Epidermal melanocyte (primary cell): ENCODE data around the gene ANKS1B.
"Not testable (repeated sequence)": the region's sequence is repeated elsewhere in the genome, so short reads cannot be mapped to it uniquely, and the experiment has no call there.

Experiments used
- DNase-seq: peaks from one replicate; pipeline ENCODE4 v3.0.0; 2011; ENCODE audit warnings: low spot score; ENCODE audit not compliant: insufficient read length

Gene ANKS1B

GRCh38 chr12:99765469-99766114, 219.1 kb downstream of the ANKS1B start:
- DNase-seq = no peak

- DNase-seq = no peak
Measured at GRCh38 chr12:99759444-99759843, 225.3 kb downstream of the ANKS1B start.

- no peak for DNase-seq
Measured at GRCh38 chr12:99758997-99759396, 225.7 kb downstream of the ANKS1B start.

GRCh38 chr12:99752740-99753139, 232.0 kb downstream of the ANKS1B start:
- no peak for DNase-seq

DNA sequence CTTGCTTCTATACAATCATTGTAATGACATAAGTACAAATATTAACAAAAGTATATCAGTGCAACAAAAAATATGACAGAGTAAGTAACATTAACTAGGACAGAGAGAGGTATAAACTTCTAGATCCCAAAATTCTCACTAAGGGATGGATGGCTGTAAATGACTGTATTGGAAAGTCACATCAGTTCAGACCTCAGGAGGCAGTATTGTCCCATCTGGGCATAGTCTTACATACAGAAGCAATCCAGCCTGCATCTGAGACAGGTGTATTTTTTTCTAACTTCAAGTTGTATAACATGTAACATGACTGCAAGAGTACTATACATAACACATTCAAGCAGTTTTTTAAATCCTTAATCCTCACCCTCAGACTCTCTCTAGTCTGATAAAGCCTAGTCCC, 238.2 kb downstream of the ANKS1B start:
- DNase-seq = no peak

DNA sequence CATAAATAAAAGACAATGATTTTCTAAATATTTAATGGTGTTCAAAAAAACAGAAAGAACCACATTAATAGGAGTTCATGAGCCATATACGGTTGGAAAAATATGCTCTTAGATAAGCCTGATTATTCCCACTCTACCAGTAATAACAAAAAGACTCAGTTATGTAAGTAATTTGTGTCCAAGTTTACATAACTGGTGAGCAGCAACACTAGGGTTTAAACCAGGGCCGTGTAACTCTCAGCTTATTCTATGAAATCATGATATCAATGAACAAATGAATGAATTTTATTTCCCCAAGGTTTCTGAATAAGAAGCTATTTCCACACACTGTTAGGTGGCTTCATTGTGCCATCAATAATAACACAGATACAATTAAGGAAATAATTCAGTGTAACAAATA, 238.8 kb downstream of the ANKS1B start:
- no peak for DNase-seq

DNA sequence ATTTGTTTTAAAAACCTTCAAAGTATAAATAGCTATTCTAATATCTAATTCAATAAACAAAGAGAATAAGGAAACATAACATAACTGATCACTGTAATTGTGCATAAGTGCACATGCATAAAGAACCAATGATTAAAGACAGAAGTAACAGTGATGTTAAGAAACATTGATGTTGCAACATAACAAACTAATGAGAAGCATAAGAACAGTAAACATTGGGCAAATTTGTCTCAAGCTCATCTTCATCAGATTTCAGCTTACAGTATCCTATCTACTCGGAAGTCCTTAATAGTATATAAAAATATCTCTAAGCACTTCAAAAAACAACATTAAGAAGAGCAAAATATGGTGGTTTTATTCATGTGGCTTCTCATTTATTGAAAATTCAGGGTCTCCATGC, 239.6 kb downstream of the ANKS1B start:
- no peak for DNase-seq

DNA sequence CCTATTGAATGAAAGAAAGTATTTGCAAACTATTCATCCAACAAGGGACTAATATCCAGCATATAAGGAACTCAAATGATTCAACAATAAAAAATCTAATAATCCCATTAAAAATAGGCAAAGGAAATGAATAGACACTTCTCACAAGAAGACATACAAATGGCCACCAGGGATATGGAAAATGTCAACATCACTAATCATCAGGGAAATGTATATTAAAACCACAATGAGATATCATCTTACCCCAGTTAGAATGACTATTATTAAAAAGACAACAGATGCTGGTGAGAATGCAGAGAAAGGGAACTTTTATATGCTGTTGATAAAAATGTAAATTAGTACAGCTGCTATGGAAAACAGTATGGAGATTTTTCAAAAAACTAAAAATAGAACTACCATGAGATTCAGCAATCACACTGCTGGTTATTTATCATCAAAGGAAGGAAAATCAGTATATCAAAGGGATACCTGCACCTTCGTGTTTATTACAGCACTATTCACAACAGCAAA, 247.9 kb downstream of the ANKS1B start:
- no peak for DNase-seq

DNA sequence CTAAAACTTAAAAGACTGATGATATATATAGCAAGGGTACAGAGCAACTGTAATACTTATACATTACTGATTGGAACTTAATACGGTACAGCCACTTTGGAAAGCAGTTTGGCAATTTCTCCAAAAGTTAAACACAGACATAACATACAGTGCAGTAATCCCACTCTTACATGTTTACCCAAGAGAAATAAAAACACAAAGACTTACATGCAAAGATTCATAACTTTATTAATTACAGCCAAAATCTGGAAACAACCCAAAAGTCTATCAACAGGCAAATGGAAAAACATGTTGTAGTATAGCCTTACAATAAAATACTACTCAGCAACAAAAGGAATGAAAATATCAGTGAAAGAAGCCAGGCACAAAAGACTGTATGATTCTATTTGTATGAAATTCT, 252.6 kb downstream of the ANKS1B start:
- no peak for DNase-seq

DNA sequence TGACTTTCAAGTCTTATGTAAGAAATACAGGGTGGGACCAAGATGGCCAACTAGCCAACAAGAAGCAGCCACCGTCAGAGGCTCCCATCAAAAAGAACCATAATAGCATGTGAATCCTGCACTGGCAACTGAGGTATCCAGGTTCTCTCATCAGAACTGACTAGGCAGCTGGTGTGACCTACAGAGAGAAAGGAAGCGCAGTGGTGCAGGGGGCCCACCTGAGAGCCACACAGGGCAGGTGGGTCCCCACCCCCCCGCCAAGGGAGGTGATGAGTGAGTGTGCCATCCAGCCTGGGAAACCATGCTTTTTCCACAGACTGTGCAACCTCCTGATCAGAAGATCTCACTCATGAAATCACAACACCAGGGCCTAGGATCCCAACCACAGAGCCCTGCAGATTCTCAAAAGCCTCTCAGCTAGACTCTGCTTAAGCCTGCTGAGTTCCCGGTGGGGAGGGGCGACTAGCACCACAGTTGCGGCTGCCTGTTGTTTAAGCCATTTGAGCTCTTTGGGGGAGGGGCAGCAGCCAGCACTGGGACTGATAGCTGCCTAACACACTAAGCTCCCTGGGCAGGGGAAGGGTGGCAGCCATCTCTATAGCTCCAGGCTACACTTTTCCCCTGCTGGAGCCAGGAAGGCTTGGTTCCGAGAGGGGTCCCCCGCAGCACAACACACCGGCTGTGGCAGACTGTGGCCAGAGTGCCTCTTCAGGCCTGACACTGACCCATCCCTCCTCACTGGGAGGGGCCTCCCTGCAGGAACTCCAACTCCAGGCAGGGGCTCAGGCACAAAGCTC, 261.8 kb downstream of the ANKS1B start:
- no peak for DNase-seq

DNA sequence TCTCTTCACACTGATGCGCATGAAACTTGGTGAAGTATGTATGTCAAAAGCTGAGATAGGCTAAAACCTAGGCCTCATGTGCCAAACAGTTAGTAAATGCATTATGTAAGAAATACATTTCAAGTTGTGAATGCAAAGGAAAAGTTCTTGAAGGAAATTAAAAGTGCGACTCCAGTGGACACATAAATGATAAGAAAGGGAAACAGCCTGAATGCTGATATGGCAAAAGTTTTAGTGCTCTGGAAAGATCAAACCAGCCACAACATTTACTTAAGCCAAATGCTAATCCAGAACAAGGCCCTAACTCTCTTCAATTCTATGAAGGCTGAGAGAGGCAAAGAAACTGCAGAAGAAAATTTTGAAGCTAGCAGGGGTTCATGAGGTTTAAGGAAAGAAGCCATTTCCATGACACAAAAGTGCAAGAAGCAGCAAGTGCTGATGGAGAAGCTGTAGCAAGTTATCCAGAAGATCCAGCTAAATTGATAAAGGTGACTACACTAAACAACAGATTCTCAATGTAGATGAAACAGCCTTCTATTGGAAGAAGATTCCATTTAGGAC, 262.9 kb downstream of the ANKS1B start:
- DNase-seq = no peak

DNA sequence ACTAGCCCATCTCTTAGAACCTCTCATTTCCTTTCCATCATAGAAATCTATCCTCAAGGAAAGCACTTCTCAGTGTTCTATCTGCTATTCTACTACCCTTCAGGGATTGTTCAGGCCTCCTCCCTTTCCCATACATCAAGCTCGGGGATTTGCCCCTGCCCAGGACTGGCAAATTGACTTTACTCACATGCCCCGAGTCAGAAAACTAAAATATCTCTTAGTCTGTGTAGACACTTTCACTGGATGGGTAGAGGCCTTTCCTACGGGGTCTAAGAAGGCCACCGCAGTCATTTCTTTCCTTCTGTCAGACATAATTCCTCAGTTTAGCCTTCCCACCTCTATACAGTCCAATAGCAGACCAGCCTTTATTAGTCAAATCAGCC, 264.7 kb downstream of the ANKS1B start:
- DNase-seq = not testable (repeated sequence)

DNA sequence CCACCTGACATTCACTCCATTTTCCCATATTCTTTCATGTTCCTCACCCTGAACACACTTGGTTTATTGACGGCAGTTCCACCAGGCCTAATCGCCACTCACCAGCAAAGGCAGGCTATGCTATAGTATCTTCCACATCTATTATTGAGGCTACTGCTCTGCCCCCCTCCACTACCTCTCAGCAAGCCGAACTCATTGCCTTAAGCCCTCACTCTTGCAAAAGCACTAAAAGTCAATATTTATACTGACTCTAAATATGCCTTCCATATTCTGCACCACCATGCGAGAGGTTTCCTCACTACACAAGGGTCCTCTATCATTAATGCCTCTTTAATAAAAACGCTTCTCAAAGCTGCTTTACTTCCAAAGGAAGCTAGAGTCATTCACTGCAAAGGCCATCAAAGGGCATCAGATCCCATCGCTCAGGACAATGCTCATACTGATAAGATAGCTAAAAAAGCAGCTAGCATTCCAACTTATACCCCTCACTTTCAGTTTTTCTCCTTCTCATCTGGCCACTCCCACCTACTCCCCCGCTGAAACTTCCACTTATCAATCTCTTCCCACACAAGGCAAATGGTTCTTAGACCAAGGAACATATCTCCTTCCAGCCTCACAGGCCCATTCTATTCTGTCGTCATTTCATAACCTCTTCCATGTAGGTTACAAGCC, 265.2 kb downstream of the ANKS1B start:
- not testable (repeated sequence) for DNase-seq

- not testable (repeated sequence) for DNase-seq
Measured at GRCh38 chr12:99715841-99716510, 268.8 kb downstream of the ANKS1B start.

DNA sequence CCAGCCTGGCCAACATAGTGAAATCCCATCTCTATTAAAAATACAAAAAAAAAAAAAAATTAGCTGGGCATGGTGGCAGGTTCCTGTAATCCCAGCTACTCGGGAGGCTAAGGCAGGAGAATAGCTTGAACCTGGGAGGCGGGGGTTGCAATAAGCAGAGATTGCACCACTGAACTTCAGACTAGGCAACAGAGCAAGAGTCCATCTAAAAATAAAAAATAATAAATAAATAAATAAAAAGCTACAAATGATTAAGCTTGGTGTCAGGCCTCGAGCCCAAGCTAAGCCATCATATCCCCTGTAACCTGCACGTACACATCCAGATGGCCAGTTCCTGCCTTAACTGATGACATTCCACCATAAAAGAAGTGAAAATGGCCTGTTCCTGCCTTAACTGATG, 269.8 kb downstream of the ANKS1B start:
- DNase-seq = not testable (repeated sequence)

GRCh38 chr12:99713946-99714520, 270.7 kb downstream of the ANKS1B start:
- no peak for DNase-seq

DNA sequence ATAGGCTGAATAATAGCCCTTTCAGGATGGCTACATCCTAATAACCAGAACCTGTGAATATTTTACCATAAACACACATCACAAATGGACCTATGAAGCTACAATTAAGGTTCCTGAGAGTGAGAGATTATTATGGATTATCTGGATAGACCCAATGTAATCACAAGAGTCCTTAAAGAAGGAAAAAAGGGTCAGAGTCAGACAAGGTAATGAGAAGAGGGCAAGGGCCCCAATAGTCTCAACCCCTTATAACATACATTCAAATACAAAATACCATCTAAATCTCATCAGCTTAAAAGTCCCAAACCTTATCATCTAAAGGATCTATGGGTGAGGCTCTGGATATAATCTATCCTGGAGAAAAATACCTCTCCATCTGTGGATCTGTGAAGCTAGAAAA, 272.5 kb downstream of the ANKS1B start:
- no peak for DNase-seq

DNA sequence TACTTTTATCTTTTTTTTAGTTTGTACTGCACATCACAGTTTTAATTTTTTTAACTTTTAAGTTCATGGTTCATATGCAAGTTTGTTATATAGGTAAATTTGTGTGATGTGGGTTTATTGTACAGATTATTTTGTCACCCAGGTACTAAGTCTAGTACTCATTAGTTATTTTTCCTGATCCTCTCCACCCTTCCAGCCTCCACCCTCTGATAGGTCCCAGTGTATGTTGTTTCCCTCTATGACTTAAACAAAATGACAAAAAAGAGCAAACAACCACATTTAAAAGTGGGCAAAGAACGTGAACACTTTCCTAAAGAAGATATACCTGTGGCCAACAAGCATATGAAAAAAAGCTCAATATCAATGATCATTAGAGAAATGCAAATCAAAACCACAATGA, 273.5 kb downstream of the ANKS1B start:
- DNase-seq = no peak

- no peak for DNase-seq
Measured at GRCh38 chr12:99709619-99710018, 275.1 kb downstream of the ANKS1B start.

- DNase-seq = no peak
Measured at GRCh38 chr12:99709116-99709515, 275.6 kb downstream of the ANKS1B start.

DNA sequence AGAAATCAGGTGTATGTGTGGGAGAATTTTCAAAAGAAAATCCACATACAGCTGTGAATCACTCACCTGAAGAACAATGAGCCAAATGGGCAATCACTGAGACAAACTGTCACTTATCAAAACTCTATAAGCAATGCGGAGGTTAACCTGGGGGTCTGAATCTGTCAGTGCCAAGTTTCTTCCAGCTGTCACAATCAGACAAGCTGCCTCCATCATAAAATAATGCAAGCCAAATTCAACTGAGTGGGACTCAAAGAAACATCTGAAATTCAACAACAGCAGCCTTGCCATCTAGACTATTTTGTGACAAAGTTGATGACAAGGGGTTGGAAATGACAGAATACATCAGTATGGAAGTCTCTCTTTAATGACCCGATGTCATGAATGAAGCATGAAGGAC, 276.9 kb downstream of the ANKS1B start:
- DNase-seq = no peak
